ENCODE data around the gene NRF1.
"Not testable (repeated sequence)": the region's sequence is repeated elsewhere in the genome, so short reads cannot be mapped to it uniquely, and the experiment has no call there.

The NRF1 gene

GRCh38 chr7:129782818-129783583, 171.5 kb downstream of the NRF1 start:
- no peak for DNase-seq (ENCODE audit: low read depth in 2 of 2)

- no peak for DNase-seq (ENCODE audit: low read depth in 2 of 2)
Measured at GRCh38 chr7:129783584-129783919, 172.0 kb downstream of the NRF1 start.

GRCh38 chr7:129784437-129784782, 172.9 kb downstream of the NRF1 start:
- no peak for DNase-seq (ENCODE audit: low read depth in 2 of 2)

- no peak for DNase-seq (ENCODE audit: low read depth in 2 of 2)
Measured at GRCh38 chr7:129784783-129785684, 173.5 kb downstream of the NRF1 start.

- no peak for DNase-seq (ENCODE audit: low read depth in 2 of 2)
Measured at GRCh38 chr7:129785685-129786514, 174.4 kb downstream of the NRF1 start.

- DNase-seq (ENCODE audit: low read depth in 2 of 2): no peak
Measured at GRCh38 chr7:129786825-129787563, 175.5 kb downstream of the NRF1 start.

GRCh38 chr7:129789000-129789399, 177.5 kb downstream of the NRF1 start:
- DNase-seq (ENCODE audit: low read depth in 2 of 2): no peak

GRCh38 chr7:129789652-129790051, 178.1 kb downstream of the NRF1 start:
- no peak for DNase-seq (ENCODE audit: low read depth in 2 of 2)

GRCh38 chr7:129790136-129790535, 178.6 kb downstream of the NRF1 start:
- DNase-seq (ENCODE audit: low read depth in 2 of 2): no peak

GRCh38 chr7:129792721-129793120, 181.2 kb downstream of the NRF1 start:
- no peak for DNase-seq (ENCODE audit: low read depth in 2 of 2)

- no peak for DNase-seq (ENCODE audit: low read depth in 2 of 2)
Measured at GRCh38 chr7:129793506-129794310, 182.2 kb downstream of the NRF1 start.

- DNase-seq (ENCODE audit: low read depth in 2 of 2): not testable (repeated sequence)
Measured at GRCh38 chr7:129794461-129794860, 182.9 kb downstream of the NRF1 start.

GRCh38 chr7:129796186-129796775, 184.8 kb downstream of the NRF1 start:
- no peak for DNase-seq (ENCODE audit: low read depth in 2 of 2)

- DNase-seq (ENCODE audit: low read depth in 2 of 2): no peak
Measured at GRCh38 chr7:129797214-129797789, 185.8 kb downstream of the NRF1 start.

GRCh38 chr7:129798616-129799349, 187.3 kb downstream of the NRF1 start:
- DNase-seq (ENCODE audit: low read depth in 2 of 2): no peak

- no peak for DNase-seq (ENCODE audit: low read depth in 2 of 2)
Measured at GRCh38 chr7:129799350-129799955, 187.9 kb downstream of the NRF1 start.

GRCh38 chr7:129800901-129801300, 189.4 kb downstream of the NRF1 start:
- DNase-seq (ENCODE audit: low read depth in 2 of 2): no peak

- no peak for DNase-seq (ENCODE audit: low read depth in 2 of 2)
Measured at GRCh38 chr7:129801882-129802281, 190.4 kb downstream of the NRF1 start.

Data from stimulated activated CD8-positive, alpha-beta memory T cell treated with anti-CD3 and anti-CD28 coated beads, Interleukin-2, amount 100 ng/mL, for 1 hour (primary cell).